ENCODE results near the gene DNAJC18. TPM values are rescaled to one million over a fixed set of nuclear protein-coding genes. Genes with fewer than 3 reads are reported as not detected.

Gene DNAJC18
- total and polyA plus RNA-seq, 2 of the 8 experiments (the other 6 are each of a cell fraction or from before 2014, with no cell fraction given): 7.8 to 29.2 TPM

DNA sequence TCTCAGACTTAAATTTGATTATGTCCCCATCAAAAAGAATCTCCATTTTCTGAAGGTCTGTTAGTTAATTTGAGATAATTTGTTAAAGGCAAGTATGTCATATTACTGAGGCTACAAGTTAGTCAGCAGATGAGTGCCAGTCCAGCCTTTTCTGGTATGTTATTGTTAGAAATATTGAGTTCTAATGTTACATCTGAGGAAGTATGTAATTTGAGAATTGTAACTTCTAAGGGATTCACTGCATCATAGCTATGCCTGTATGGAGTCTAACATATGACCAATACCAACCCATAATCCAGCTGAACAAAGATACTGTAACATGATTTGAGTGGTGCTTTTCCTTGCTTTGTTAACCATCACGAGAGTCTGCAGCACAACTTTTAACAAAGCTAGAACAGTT is 70.1 kb downstream of the DNAJC18 start (continued):
- TF ChIP-seq, protein P1, sequence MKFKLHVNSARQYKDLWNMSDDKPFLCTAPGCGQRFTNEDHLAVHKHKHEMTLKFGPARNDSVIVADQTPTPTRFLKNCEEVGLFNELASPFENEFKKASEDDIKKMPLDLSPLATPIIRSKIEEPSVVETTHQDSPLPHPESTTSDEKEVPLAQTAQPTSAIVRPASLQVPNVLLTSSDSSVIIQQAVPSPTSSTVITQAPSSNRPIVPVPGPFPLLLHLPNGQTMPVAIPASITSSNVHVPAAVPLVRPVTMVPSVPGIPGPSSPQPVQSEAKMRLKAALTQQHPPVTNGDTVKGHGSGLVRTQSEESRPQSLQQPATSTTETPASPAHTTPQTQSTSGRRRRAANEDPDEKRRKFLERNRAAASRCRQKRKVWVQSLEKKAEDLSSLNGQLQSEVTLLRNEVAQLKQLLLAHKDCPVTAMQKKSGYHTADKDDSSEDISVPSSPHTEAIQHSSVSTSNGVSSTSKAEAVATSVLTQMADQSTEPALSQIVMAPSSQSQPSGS (IDR thresholded peaks at IDR 0.05; ENCODE audit: low read length): no peak
